ENCODE data around the gene SEC11C.
A peak's percentile ranks its signal among the peaks of the same experiment; 100 is the strongest.
"Not testable (repeated sequence)": the region's sequence is repeated elsewhere in the genome, so short reads cannot be mapped to it uniquely, and the experiment has no call there.

SEC11C gene

GRCh38 chr18:59139615-59140301 is at the start of gene SEC11C:
TSS of gene SEC11C (plus strand) at chr18:59139884. CDS start at chr18:59139949, 65 bp downstream.
- DNase-seq (ENCODE audit: low read depth), result peak; percentile 94

- DNase-seq (ENCODE audit: low read depth), result no peak
Observed at GRCh38 chr18:59090966-59091603, 48.6 kb upstream of the SEC11C start.

- DNase-seq (ENCODE audit: low read depth), result no peak
Observed at GRCh38 chr18:59093668-59094067, 46.0 kb upstream of the SEC11C start.

GRCh38 chr18:59094569-59094968 is 45.1 kb upstream of the SEC11C start:
- DNase-seq (ENCODE audit: low read depth), result no peak

- DNase-seq (ENCODE audit: low read depth), result no peak
Observed at GRCh38 chr18:59096098-59096789, 43.4 kb upstream of the SEC11C start.

- no peak for DNase-seq (ENCODE audit: low read depth)
Observed at GRCh38 chr18:59101830-59102414, 37.8 kb upstream of the SEC11C start.

- no peak for DNase-seq (ENCODE audit: low read depth)
Observed at GRCh38 chr18:59109375-59109774, 30.3 kb upstream of the SEC11C start.

- DNase-seq (ENCODE audit: low read depth), result no peak
Observed at GRCh38 chr18:59114160-59114559, 25.5 kb upstream of the SEC11C start.

- no peak for DNase-seq (ENCODE audit: low read depth)
Observed at GRCh38 chr18:59123588-59124369, 15.9 kb upstream of the SEC11C start.

GRCh38 chr18:59124370-59124704 is 15.3 kb upstream of the SEC11C start:
- no peak for DNase-seq (ENCODE audit: low read depth)

GRCh38 chr18:59127047-59127446 is 12.6 kb upstream of the SEC11C start:
- DNase-seq (ENCODE audit: low read depth), result no peak

- DNase-seq (ENCODE audit: low read depth), result no peak
Observed at GRCh38 chr18:59129951-59130703, 9.6 kb upstream of the SEC11C start.

- no peak for DNase-seq (ENCODE audit: low read depth)
Observed at GRCh38 chr18:59132810-59133465, 6.7 kb upstream of the SEC11C start.

GRCh38 chr18:59139291-59139614 is 431 bp upstream of the SEC11C start:
- peak; percentile 83 for DNase-seq (ENCODE audit: low read depth)

GRCh38 chr18:59140302-59140885 is 710 bp downstream of the SEC11C start:
- no peak for DNase-seq (ENCODE audit: low read depth)

- DNase-seq (ENCODE audit: low read depth), result no peak
Observed at GRCh38 chr18:59141294-59142068, 1.8 kb downstream of the SEC11C start.

- DNase-seq (ENCODE audit: low read depth), result no peak
Observed at GRCh38 chr18:59142274-59142673, 2.6 kb downstream of the SEC11C start.

GRCh38 chr18:59142800-59143416 is 3.2 kb downstream of the SEC11C start:
- DNase-seq (ENCODE audit: low read depth), result not testable (repeated sequence)

- no peak for DNase-seq (ENCODE audit: low read depth)
Observed at GRCh38 chr18:59143441-59143840, 3.8 kb downstream of the SEC11C start.
